ENCODE results near the gene TTC12. TPM values are rescaled to one million over a fixed set of nuclear protein-coding genes. Genes with fewer than 3 reads are reported as not detected.

TTC12 gene
- total and polyA plus RNA-seq, 2 of the 4 experiments (the other 2 are of a cell fraction): 10.0 to 14.7 TPM

- no peaks in the 10 kb centered on the region; the same call in 1 of the 2 replicates for H3K9me1 ChIP-seq (ENCODE audit: insufficient read depth, low read length)
- no TSS peak for BruUV-seq (replicated peaks)
- H4K5ac ChIP-seq (ENCODE audit: low read depth, low read length): no peak overlapping the region
- peaks cover 5% of the 10 kb centered on the region; the same call in 1 of the 2 replicates for H3K27me3 ChIP-seq (ENCODE audit: control insufficient read depth, insufficient read depth, low read length)
- no peak overlapping the region for H3K14ac ChIP-seq (replicated peaks; ENCODE audit: low read depth, low read length)
- no peak overlapping the region for H3K9ac ChIP-seq (ENCODE audit: low read depth, low read length)
- H3K9me3 ChIP-seq (ENCODE audit: control insufficient read depth, insufficient read depth, low read length): no peaks in the 10 kb centered on the region
- intact Hi-C loops (cut with micrococcal nuclease) (no loop called here), in situ Hi-C loops (cut with MboI; ENCODE audit: low sequenced_read_pairs) (loop anchor here (25.0 kb wide), 1 partner anchor 1167 kb away; no protein-coding TSS in a partner anchor), dilution Hi-C loops (cut with HindIII; ENCODE audit: low sequenced_read_pairs, unreplicated experiment) (no loop called here)
- no peak overlapping the region for H2BK20ac ChIP-seq (ENCODE audit: low read depth, low read length)
- H2BK120ac ChIP-seq (ENCODE audit: low read depth, low read length): no peak overlapping the region
- no peak overlapping the region for H2AFZ ChIP-seq (replicated peaks; ENCODE audit: low read length, poor library complexity)
- ChIA-PET POLR2A (ENCODE audit: unreplicated experiment) (no interaction called here), CTCF (no interaction called here)
- TF ChIP-seq BHLHE40 (IDR thresholded peaks at IDR 0.05; ENCODE audit: low read depth, low read length) (no peak), MXI1 (IDR thresholded peaks at IDR 0.05; ENCODE audit: borderline replicate concordance, low read depth, low read length) (no peak), RCOR1 (IDR thresholded peaks at IDR 0.05; ENCODE audit: insufficient replicate concordance, low read length) (no peak), MAFK (IDR thresholded peaks at IDR 0.05; ENCODE audit: low read depth, low read length) (no peak), SMC3 (IDR thresholded peaks at IDR 0.05; ENCODE audit: low read depth, low read length) (no peak), RAD21 (IDR thresholded peaks at IDR 0.05; ENCODE audit: low read length) (no peak), MAZ (IDR thresholded peaks at IDR 0.05; ENCODE audit: borderline replicate concordance, low read depth, low read length) (no peak), FOS (IDR thresholded peaks at IDR 0.05; ENCODE audit: low read depth, low read length) (no peak), RFX5 (IDR thresholded peaks at IDR 0.05; ENCODE audit: low read depth, low read length) (no peak), CEBPB (IDR thresholded peaks at IDR 0.05; ENCODE audit: low read depth, low read length) (no peak), CHD1 (IDR thresholded peaks at IDR 0.05; ENCODE audit: low read depth, low read length) (no peak), ELK1 (IDR thresholded peaks at IDR 0.05; ENCODE audit: borderline replicate concordance, low read depth, low read length) (no peak)
- TF ChIP-seq, protein P1, sequence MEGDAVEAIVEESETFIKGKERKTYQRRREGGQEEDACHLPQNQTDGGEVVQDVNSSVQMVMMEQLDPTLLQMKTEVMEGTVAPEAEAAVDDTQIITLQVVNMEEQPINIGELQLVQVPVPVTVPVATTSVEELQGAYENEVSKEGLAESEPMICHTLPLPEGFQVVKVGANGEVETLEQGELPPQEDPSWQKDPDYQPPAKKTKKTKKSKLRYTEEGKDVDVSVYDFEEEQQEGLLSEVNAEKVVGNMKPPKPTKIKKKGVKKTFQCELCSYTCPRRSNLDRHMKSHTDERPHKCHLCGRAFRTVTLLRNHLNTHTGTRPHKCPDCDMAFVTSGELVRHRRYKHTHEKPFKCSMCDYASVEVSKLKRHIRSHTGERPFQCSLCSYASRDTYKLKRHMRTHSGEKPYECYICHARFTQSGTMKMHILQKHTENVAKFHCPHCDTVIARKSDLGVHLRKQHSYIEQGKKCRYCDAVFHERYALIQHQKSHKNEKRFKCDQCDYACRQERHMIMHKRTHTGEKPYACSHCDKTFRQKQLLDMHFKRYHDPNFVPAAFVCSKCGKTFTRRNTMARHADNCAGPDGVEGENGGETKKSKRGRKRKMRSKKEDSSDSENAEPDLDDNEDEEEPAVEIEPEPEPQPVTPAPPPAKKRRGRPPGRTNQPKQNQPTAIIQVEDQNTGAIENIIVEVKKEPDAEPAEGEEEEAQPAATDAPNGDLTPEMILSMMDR (conservative IDR thresholded peaks at IDR 0.05; ENCODE audit: low read depth, low read length): no peak
- TF ChIP-seq, protein P2, sequence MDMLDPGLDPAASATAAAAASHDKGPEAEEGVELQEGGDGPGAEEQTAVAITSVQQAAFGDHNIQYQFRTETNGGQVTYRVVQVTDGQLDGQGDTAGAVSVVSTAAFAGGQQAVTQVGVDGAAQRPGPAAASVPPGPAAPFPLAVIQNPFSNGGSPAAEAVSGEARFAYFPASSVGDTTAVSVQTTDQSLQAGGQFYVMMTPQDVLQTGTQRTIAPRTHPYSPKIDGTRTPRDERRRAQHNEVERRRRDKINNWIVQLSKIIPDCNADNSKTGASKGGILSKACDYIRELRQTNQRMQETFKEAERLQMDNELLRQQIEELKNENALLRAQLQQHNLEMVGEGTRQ (IDR thresholded peaks at IDR 0.05; ENCODE audit: low read depth, low read length): no peak
- no peaks in the 10 kb centered on the region for H4K20me1 ChIP-seq (ENCODE audit: insufficient read depth, low read length)
- no peak overlapping the region for H3K18ac ChIP-seq (ENCODE audit: low read depth, low read length)
- no peak overlapping the region for H3K4me3 ChIP-seq (ENCODE audit: insufficient read depth, low read depth, low read length)
- H4K8ac ChIP-seq (ENCODE audit: low read depth in 2 of 2, low read length in 2 of 2): no peak overlapping the region
- DNase-seq: no peak
- H3K36me3 ChIP-seq (ENCODE audit: control insufficient read depth, insufficient read depth, low read length): no peaks in the 10 kb centered on the region
- H3K4ac ChIP-seq (ENCODE audit: low read depth, low read length): no peak overlapping the region
- no peak for ATAC-seq (ENCODE audit: low read depth)
- no peak overlapping the region for H2AK5ac ChIP-seq (ENCODE audit: low read depth, low read length)
- no peak overlapping the region for H2AK9ac ChIP-seq (replicated peaks; ENCODE audit: low read depth, low read length, poor library complexity)
- no peak overlapping the region for H2BK15ac ChIP-seq (ENCODE audit: low read depth, low read length)
- no peak overlapping the region for H3K56ac ChIP-seq (ENCODE audit: extremely low read depth, insufficient read depth, low read length)
- H3K27ac ChIP-seq (ENCODE audit: insufficient read depth, low read length): no peak overlapping the region
- no peak overlapping the region for H4K91ac ChIP-seq (ENCODE audit: insufficient read depth, low read depth, low read length)
- no CpG with 5 or more reads among the region's 4 CpGs for WGBS, 2 experiments (ENCODE audit: extremely low coverage in 2 of 2, insufficient read length in 1 of 2)
- H3K23ac ChIP-seq (ENCODE audit: low read depth, low read length): no peak overlapping the region
- H3K79me1 ChIP-seq (ENCODE audit: low read depth in 1 of 2, low read length in 2 of 2): no peaks in the 10 kb centered on the region
- H3K4me2 ChIP-seq (ENCODE audit: low read depth, low read length): no peak overlapping the region
- no peak overlapping the region for H2BK5ac ChIP-seq (ENCODE audit: low read depth, low read length, poor library complexity, severe bottlenecking)
- H3K4me1 ChIP-seq (ENCODE audit: control insufficient read depth, insufficient read depth, low read length): no peaks in the 10 kb centered on the region
Measured at GRCh38 chr11:113278925-113279324, 35.5 kb upstream of the TTC12 start.

All from IMR-90 (cell line).